Measurements from ENCODE around the gene CFL1.

CFL1 gene

DNA sequence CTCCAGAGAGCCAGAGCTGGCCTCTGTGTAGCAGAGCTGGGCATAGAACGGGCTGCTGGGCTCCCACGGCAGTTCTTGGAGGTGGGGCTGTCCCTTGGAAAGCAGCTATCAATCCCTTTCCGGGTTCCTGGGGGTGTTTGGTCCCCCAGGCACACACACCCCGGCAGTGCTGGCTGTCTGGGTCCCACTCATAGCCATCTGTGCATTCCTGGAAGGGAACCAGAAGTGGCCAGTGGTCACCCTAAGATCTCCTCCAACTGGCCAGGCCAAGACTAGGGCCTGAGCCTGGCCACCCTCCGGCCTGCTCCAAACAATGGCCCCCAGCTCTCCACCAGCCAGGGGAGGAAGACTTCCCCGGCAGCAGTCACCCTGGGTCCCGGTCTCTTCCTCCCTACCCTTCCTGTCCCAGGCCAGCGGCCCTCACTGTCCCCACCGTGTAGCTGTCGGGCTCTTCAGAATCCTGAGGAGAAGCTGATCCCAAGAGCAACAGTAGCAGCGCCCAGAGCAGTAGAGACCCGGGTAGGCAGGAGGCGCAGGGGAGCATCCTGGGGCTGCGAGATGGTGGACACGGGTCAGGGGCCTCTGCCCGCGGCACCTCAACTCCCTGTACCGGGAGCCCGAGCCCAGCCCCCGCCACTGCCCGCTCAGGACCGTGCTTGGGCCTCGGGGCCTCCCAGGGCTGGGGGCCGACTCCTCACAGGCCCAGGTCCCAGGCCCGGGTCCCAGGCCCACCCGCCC, 14.0 kb upstream of the CFL1 start:
- H3K4me1 ChIP-seq (ENCODE audit: low read length), result 0 out of 2 replicates have a peak, but pooled peaks cover 4% of the 10 kb centered on the region
- H3K9me2 ChIP-seq (replicated peaks; ENCODE audit: insufficient read depth, low read length), result no peaks in the 10 kb centered on the region
- H2AFZ ChIP-seq (ENCODE audit: low read length), result no peak overlapping the region
- DNase-seq, result no peak
- no peaks in the 10 kb centered on the region for H3K36me3 ChIP-seq (replicated peaks; ENCODE audit: insufficient read depth, low read length)
- H3K79me2 ChIP-seq (ENCODE audit: low read length), result no peaks in the 10 kb centered on the region
- H3K4me2 ChIP-seq (ENCODE audit: low read depth, low read length), result no peak overlapping the region
- no peaks in the 10 kb centered on the region for H3K9me3 ChIP-seq (replicated peaks; ENCODE audit: insufficient read depth, low read length)
- TF ChIP-seq, protein P1, sequence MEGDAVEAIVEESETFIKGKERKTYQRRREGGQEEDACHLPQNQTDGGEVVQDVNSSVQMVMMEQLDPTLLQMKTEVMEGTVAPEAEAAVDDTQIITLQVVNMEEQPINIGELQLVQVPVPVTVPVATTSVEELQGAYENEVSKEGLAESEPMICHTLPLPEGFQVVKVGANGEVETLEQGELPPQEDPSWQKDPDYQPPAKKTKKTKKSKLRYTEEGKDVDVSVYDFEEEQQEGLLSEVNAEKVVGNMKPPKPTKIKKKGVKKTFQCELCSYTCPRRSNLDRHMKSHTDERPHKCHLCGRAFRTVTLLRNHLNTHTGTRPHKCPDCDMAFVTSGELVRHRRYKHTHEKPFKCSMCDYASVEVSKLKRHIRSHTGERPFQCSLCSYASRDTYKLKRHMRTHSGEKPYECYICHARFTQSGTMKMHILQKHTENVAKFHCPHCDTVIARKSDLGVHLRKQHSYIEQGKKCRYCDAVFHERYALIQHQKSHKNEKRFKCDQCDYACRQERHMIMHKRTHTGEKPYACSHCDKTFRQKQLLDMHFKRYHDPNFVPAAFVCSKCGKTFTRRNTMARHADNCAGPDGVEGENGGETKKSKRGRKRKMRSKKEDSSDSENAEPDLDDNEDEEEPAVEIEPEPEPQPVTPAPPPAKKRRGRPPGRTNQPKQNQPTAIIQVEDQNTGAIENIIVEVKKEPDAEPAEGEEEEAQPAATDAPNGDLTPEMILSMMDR (IDR thresholded peaks at IDR 0.05; ENCODE audit: low read length), result no peak
- TF ChIP-seq EZH2phosphoT487 (IDR thresholded peaks at IDR 0.05; ENCODE audit: low read length) (no peak), EZH2 (optimal IDR thresholded peaks at IDR 0.05; ENCODE audit: low read depth, low read length) (no peak)
- no peak overlapping the region for H3K27ac ChIP-seq (ENCODE audit: low read length)
- no peak overlapping the region for H3K4me3 ChIP-seq (ENCODE audit: low read length)
- H4K20me1 ChIP-seq (ENCODE audit: insufficient read depth, low read length), result no peaks in the 10 kb centered on the region
- no peaks in the 10 kb centered on the region for H3K27me3 ChIP-seq (replicated peaks; ENCODE audit: insufficient read depth, low read length)
- H3F3A ChIP-seq (ENCODE audit: insufficient read depth, low read length), result no peaks in the 10 kb centered on the region; the same call in 1 of the 2 replicates
- no peak overlapping the region for H3K9ac ChIP-seq (ENCODE audit: low read length)

DNA sequence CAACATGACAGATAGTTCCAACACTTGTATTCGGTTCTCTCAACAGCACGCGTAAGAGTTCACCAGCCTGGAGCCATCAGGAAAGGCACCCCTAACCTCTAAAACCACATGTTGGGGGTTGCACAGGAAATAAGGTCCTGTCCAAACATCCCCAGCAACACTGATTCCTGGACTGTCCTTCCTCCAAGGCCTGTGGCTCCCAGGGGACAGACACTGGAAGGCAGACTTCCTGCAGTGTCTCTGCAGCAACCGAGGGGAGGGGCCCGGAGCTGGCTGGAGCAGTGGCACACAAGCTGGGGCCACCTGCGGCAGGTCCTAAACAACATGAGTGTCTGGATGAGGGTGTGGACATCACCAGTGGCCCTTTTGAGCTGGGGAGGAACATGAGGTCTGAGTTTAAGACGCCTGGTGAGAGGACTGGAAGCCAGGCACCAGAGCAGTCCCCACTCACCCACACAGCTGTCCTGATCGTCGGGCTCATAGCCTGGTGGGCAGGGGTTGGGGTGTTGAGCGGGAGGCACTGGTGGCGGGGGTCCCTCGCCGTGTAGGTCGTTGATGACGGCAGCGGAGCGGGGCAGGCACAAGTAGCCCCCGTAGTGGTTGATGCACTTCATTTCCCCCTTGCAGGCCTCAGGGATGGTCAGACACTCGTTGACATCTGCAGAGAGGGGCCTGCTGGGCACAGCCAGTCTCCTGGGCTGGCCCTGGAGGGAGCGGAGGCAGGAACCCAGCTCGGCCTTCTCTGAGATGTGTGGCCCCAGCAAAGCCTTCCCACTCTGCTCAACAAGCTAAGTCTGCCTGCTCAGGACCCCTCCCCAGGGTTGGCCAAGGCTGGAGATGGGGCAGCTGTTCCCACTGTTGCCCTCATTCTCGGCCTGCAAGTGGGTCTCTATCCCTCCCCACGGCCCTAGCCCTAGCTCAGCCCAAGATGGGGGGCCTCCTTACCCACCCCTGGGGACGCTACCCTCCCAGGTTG, 13.0 kb upstream of the CFL1 start:
- no peak overlapping the region for H3K9ac ChIP-seq (ENCODE audit: low read length)
- DNase-seq, result peak; percentile 3
- H3K27me3 ChIP-seq (replicated peaks; ENCODE audit: insufficient read depth, low read length), result no peaks in the 10 kb centered on the region
- no peaks in the 10 kb centered on the region for H3K9me3 ChIP-seq (replicated peaks; ENCODE audit: insufficient read depth, low read length)
- H3K4me1 ChIP-seq (ENCODE audit: low read length), result 0 out of 2 replicates have a peak, but pooled peaks cover 4% of the 10 kb centered on the region
- TF ChIP-seq, protein P1 (IDR thresholded peaks at IDR 0.05; ENCODE audit: low read length), result no peak
- no peak for TF ChIP-seq EZH2 (optimal IDR thresholded peaks at IDR 0.05; ENCODE audit: low read depth, low read length)
- TF ChIP-seq EZH2phosphoT487 (IDR thresholded peaks at IDR 0.05; ENCODE audit: low read length), result no peak
- H3K9me2 ChIP-seq (replicated peaks; ENCODE audit: insufficient read depth, low read length), result no peaks in the 10 kb centered on the region
- no peak overlapping the region for H3K4me2 ChIP-seq (ENCODE audit: low read depth, low read length)
- H3K36me3 ChIP-seq (replicated peaks; ENCODE audit: insufficient read depth, low read length), result no peaks in the 10 kb centered on the region
- no peak overlapping the region for H3K4me3 ChIP-seq (ENCODE audit: low read length)
- no peaks in the 10 kb centered on the region for H4K20me1 ChIP-seq (ENCODE audit: insufficient read depth, low read length)
- no peaks in the 10 kb centered on the region for H3K79me2 ChIP-seq (ENCODE audit: low read length)
- no peak overlapping the region for H3K27ac ChIP-seq (ENCODE audit: low read length)
- H3F3A ChIP-seq (ENCODE audit: insufficient read depth, low read length), result no peaks in the 10 kb centered on the region; the same call in 1 of the 2 replicates
- no peak overlapping the region for H2AFZ ChIP-seq (ENCODE audit: low read length)

DNA sequence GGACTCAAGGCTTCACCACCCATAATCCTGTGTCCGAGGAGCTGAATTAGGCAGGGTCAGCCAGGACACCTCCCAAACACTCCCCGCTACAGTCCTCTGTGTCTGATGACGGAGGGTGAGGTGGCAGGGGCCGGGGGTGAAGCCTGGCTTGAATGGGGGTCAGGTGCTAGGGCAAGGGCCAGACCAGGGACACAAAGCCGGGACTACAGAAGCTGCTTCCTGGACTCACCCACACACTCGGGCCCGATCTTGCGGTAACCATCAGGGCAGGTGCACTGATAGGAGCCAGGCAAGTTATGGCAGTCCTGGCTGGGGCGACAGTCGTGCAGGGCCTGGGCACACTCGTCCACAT, 12.3 kb upstream of the CFL1 start:
- Histone ChIP-seq H3K9me2 (replicated peaks; ENCODE audit: insufficient read depth, low read length) (no peaks in the 10 kb centered on the region), H3K27ac (ENCODE audit: low read length) (no peak overlapping the region), H4K20me1 (ENCODE audit: insufficient read depth, low read length) (no peaks in the 10 kb centered on the region), H3K4me1 (ENCODE audit: low read length) (0 out of 2 replicates have a peak, but pooled peaks cover 4% of the 10 kb centered on the region), H3K79me2 (ENCODE audit: low read length) (no peaks in the 10 kb centered on the region), H3K4me3 (ENCODE audit: low read length) (no peak overlapping the region), H2AFZ (ENCODE audit: low read length) (no peak overlapping the region), H3K36me3 (replicated peaks; ENCODE audit: insufficient read depth, low read length) (no peaks in the 10 kb centered on the region), H3K27me3 (replicated peaks; ENCODE audit: insufficient read depth, low read length) (no peaks in the 10 kb centered on the region), H3K9ac (ENCODE audit: low read length) (no peak overlapping the region), H3K9me3 (replicated peaks; ENCODE audit: insufficient read depth, low read length) (no peaks in the 10 kb centered on the region), H3F3A (ENCODE audit: insufficient read depth, low read length) (no peaks in the 10 kb centered on the region; the same call in 1 of the 2 replicates), H3K4me2 (ENCODE audit: low read depth, low read length) (no peak overlapping the region)
- DNase-seq, result no peak
- TF ChIP-seq, protein P1 (IDR thresholded peaks at IDR 0.05; ENCODE audit: low read length), result no peak
- TF ChIP-seq EZH2 (optimal IDR thresholded peaks at IDR 0.05; ENCODE audit: low read depth, low read length) (no peak), EZH2phosphoT487 (IDR thresholded peaks at IDR 0.05; ENCODE audit: low read length) (no peak)

All from MM.1S (cell line).